ENCODE results near the gene ZNF853. TPM values are rescaled to one million over a fixed set of nuclear protein-coding genes. Genes with fewer than 3 reads are reported as not detected.
A peak's percentile ranks its signal among the peaks of the same experiment; 100 is the strongest.

Gene ZNF853
- total RNA-seq, 1 donor from 2014 or later: 5.2 TPM

GRCh38 chr7:6647080-6647479 lies 31.7 kb downstream of the ZNF853 start:
- TF ChIP-seq CTCF (IDR thresholded peaks at IDR 0.05): no peak
- no peaks in the 10 kb centered on the region for H3K27me3 ChIP-seq
- H3K9me3 ChIP-seq: no peaks in the 10 kb centered on the region
- no peak overlapping the region for H3K4me3 ChIP-seq
- intact Hi-C loops (cut with DNase I): no loop called here
- DNase-seq: no peak
- ATAC-seq: no peak
- H3K36me3 ChIP-seq: peaks cover 69% of the 10 kb centered on the region
- H3K27ac ChIP-seq: no peak overlapping the region
- no peaks in the 10 kb centered on the region for H3K4me1 ChIP-seq

- intact Hi-C loops (cut with DNase I): no loop called here
- H3K27ac ChIP-seq: no peak overlapping the region
- no peaks in the 10 kb centered on the region for H3K27me3 ChIP-seq
- H3K36me3 ChIP-seq: peaks cover 65% of the 10 kb centered on the region
- DNase-seq: no peak
- no peaks in the 10 kb centered on the region for H3K4me1 ChIP-seq
- no peak for TF ChIP-seq CTCF (IDR thresholded peaks at IDR 0.05)
- no peak overlapping the region for H3K4me3 ChIP-seq
- ATAC-seq: no peak
- H3K9me3 ChIP-seq: no peaks in the 10 kb centered on the region
Observed at GRCh38 chr7:6647541-6647940, 32.1 kb downstream of the ZNF853 start.

GRCh38 chr7:6648066-6648814 lies 32.8 kb downstream of the ZNF853 start:
- intact Hi-C loops (cut with DNase I): no loop called here
- ATAC-seq (no peak), DNase-seq (no peak)
- Histone ChIP-seq H3K4me1 (no peaks in the 10 kb centered on the region), H3K4me3 (no peak overlapping the region), H3K27ac (no peak overlapping the region), H3K9me3 (no peaks in the 10 kb centered on the region), H3K27me3 (no peaks in the 10 kb centered on the region), H3K36me3 (peaks cover 58% of the 10 kb centered on the region)
- no peak for TF ChIP-seq CTCF (IDR thresholded peaks at IDR 0.05)

- Histone ChIP-seq H3K4me1 (no peaks in the 10 kb centered on the region), H3K27me3 (no peaks in the 10 kb centered on the region), H3K4me3 (no peak overlapping the region), H3K9me3 (no peaks in the 10 kb centered on the region), H3K36me3 (peaks cover 54% of the 10 kb centered on the region), H3K27ac (no peak overlapping the region)
- no peak for TF ChIP-seq CTCF (IDR thresholded peaks at IDR 0.05)
- no peak for DNase-seq
- no peak for ATAC-seq
- intact Hi-C loops (cut with DNase I): no loop called here
Observed at GRCh38 chr7:6648815-6649104, 33.4 kb downstream of the ZNF853 start.

GRCh38 chr7:6649241-6649961 lies 34.0 kb downstream of the ZNF853 start:
- Histone ChIP-seq H3K4me3 (no peak overlapping the region), H3K9me3 (no peaks in the 10 kb centered on the region), H3K27me3 (no peaks in the 10 kb centered on the region), H3K36me3 (peaks cover 48% of the 10 kb centered on the region), H3K27ac (no peak overlapping the region), H3K4me1 (no peaks in the 10 kb centered on the region)
- no peak for TF ChIP-seq CTCF (IDR thresholded peaks at IDR 0.05)
- DNase-seq: peak; percentile 52
- intact Hi-C loops (cut with DNase I): no loop called here
- no peak for ATAC-seq
